K562 (cell line): Measurements from ENCODE around the gene PSMC3IP. TPM values are rescaled to one million over a fixed set of nuclear protein-coding genes. Genes with fewer than 3 reads are reported as not detected.

Source experiments
- ARHGAP35 ChIP-seq: fragments of 450-650 bp; IDR thresholded peaks from 2 replicates; pipeline ENCODE4 v1.6.1; 2018; ENCODE audit not compliant: partially characterized antibody
- CCAR2 ChIP-seq: fragments of 200-400 bp; formaldehyde crosslinking; IDR thresholded peaks from 2 replicates; pipeline ENCODE4 v1.6.1; 2017; ENCODE audit warnings: mild to moderate bottlenecking, low read depth, low read length
- HDAC2 ChIP-seq: fragments of 450-650 bp; IDR thresholded peaks from 2 replicates; pipeline ENCODE4 v1.6.1; 2016; ENCODE audit warnings: mild to moderate bottlenecking
- HMGXB4 ChIP-seq: sonication (generic); formaldehyde crosslinking; IDR thresholded peaks from 2 replicates; pipeline ENCODE4 v1.8.1; 2023; ENCODE audit warnings: mild to moderate bottlenecking, missing genetic modification reagents
- NFYB ChIP-seq: IDR thresholded peaks from 2 replicates; pipeline ENCODE4 v1.6.1; 2011; ENCODE audit warnings: mild to moderate bottlenecking, moderate library complexity; ENCODE audit not compliant: insufficient read length; ENCODE audit errors: extremely low read depth
- NKRF ChIP-seq: fragments of 450-650 bp; IDR thresholded peaks from 2 replicates; pipeline ENCODE4 v1.6.1; 2016; ENCODE audit warnings: borderline replicate concordance
- SIN3A ChIP-seq, 2 experiments: fragments of 150-350 bp in 1 of 2; IDR thresholded peaks; 2 replicates each; pipeline ENCODE4 v1.6.1; 2011 to 2016; ENCODE audit warnings: borderline replicate concordance in 2 of 2, low read depth in 2 of 2, low read length in 2 of 2, mild to moderate bottlenecking in 2 of 2, moderate library complexity in 2 of 2; ENCODE audit not compliant: control insufficient read depth in 1 of 2
- SMAD2 ChIP-seq: fragments of 150-350 bp; IDR thresholded peaks from 2 replicates; pipeline ENCODE4 v1.6.1; 2014; ENCODE audit warnings: low read depth, mild to moderate bottlenecking, low read length
- ZBTB43 ChIP-seq: sonication (generic); formaldehyde crosslinking; IDR thresholded peaks from 2 replicates; pipeline ENCODE4 v1.8.0; 2023; ENCODE audit warnings: mild to moderate bottlenecking, missing genetic modification reagents
- ZBTB5 ChIP-seq: fragments of 450-650 bp; IDR thresholded peaks from 2 replicates; pipeline ENCODE4 v1.6.1; 2017; ENCODE audit warnings: antibody characterized with exemption
- ZEB2 ChIP-seq: fragments of 450-650 bp; IDR thresholded peaks from 2 replicates; pipeline ENCODE4 v1.6.1; 2016
- ZNF133 ChIP-seq: fragments of 250-450 bp; sonication (Bioruptor Pico); IDR thresholded peaks from 2 replicates; pipeline ENCODE4 v1.4.0; 2020; ENCODE audit warnings: mild to moderate bottlenecking
- polyA plus RNA-seq, 8 experiments: library from polyadenylated mRNA; depleted of rRNA in 4 of 8; stranded (reverse) in 5 of 8; unstranded in 3 of 8; fragments of >200 nt; fragmentation: Nextera tagmentation in 2 of 8; fragmentation: Illumina TruSeq in 1 of 8; extraction: Ambion mirVana in 2 of 8; extraction: Trizol in 1 of 8; gene quantifications; 2 replicates each; pipeline versions ENCODE4 v1.2.1 to v1.2.3, GENCODE V29; 2011 to 2014; ENCODE audit warnings: inconsistent platforms in 1 of 8, missing spikeins in 1 of 8
- total RNA-seq, 7 experiments: library from RNA; depleted of rRNA in 6 of 7; stranded (reverse); fragments of >200 nt in 6 of 7; fragmentation: Illumina TruSeq in 2 of 7; extraction: Trizol in 2 of 7; gene quantifications; 2 replicates each; pipeline versions ENCODE4 v1.2.1 to v1.2.3, GENCODE V29; 2011 to 2021; ENCODE audit warnings: low replicate concordance in 1 of 7
- TF ChIP-seq, protein P1 (sequence below): IDR thresholded peaks from 3 replicates; pipeline ENCODE4 v1.6.1; 2011; ENCODE audit warnings: borderline replicate concordance, mild to moderate bottlenecking; ENCODE audit not compliant: insufficient read length, insufficient read depth
- TF ChIP-seq, protein P2 (sequence below), 2 experiments: fragments of 200-800 bp in 1 of 2; sonication (Bioruptor generic) in 1 of 2; sonication (generic) in 1 of 2; formaldehyde crosslinking in 1 of 2; IDR thresholded peaks in 1 of 2; conservative IDR thresholded peaks in 1 of 2; 2 replicates each; pipeline versions ENCODE4 v1.5.0 to v1.6.1; 2016 to 2020; ENCODE audit warnings: missing compliant biosample characterization in 1 of 2, missing genetic modification characterization in 1 of 2, missing genetic modification reagents in 1 of 2
- TF ChIP-seq, protein P3 (sequence below): sonication (generic); formaldehyde crosslinking; IDR thresholded peaks from 2 replicates; pipeline ENCODE4 v1.8.1; 2022; ENCODE audit warnings: missing genetic modification reagents

The PSMC3IP gene
- total and polyA plus RNA-seq, 9 of the 15 experiments (the other 6 are each of a cell fraction or from before 2014, with no cell fraction given), result 13.8 to 65.6 (median 32.8) TPM

DNA sequence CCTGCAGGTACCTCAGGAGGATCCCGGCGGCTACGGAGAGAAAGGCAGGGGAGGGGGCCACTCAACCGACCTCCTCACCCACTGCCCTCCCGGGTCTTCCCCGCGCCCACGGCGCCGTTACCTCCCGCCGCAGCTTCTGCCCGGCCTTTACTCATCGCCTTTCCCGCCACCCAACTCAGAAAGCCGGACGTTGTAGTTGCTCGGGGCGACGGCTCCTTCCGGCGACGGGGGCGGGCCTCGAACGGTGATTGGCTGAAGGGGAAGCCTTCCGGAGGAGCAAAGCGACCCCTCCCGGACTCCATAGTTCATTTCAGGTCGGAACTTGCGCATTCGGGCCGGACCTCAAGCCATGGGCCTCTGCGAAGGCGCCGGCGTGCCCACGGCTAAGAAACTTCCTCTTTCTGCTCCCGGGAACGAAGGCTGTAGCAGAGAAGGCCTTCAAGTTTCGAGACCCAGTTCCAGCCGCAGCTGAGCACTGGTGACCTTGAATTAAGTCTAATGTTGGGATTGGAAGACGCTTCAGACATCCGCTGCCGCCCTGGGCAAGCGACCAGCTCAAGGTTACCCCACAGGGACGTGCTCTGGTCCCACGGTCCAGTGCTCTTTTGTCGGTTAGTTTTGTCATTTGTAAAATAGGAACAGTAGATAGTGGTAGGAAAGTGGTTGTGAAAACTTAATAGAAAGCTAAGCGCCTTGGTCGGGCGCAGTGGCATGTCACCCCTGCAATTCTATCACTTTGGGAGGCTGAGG lies at the start of gene PSMC3IP (continued):
- no peak for TF ChIP-seq HMGXB4 (CRISPR knock-in tag)
- TF ChIP-seq CCAR2, result no peak
- TF ChIP-seq ZBTB43 (CRISPR knock-in tag), result no peak
- TF ChIP-seq ZNF133 (CRISPR knock-in tag), result no peak
- TF ChIP-seq, protein P1, sequence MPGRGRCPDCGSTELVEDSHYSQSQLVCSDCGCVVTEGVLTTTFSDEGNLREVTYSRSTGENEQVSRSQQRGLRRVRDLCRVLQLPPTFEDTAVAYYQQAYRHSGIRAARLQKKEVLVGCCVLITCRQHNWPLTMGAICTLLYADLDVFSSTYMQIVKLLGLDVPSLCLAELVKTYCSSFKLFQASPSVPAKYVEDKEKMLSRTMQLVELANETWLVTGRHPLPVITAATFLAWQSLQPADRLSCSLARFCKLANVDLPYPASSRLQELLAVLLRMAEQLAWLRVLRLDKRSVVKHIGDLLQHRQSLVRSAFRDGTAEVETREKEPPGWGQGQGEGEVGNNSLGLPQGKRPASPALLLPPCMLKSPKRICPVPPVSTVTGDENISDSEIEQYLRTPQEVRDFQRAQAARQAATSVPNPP, result no peak
- TF ChIP-seq ZBTB5, result no peak
- TF ChIP-seq NKRF, result peak; percentile 75; the same call in 1 of the 2 replicates
- TF ChIP-seq ARHGAP35, result no peak
- TF ChIP-seq HDAC2, result peak; percentile 75; the same call in 1 of the 2 replicates
- TF ChIP-seq, protein P2, sequence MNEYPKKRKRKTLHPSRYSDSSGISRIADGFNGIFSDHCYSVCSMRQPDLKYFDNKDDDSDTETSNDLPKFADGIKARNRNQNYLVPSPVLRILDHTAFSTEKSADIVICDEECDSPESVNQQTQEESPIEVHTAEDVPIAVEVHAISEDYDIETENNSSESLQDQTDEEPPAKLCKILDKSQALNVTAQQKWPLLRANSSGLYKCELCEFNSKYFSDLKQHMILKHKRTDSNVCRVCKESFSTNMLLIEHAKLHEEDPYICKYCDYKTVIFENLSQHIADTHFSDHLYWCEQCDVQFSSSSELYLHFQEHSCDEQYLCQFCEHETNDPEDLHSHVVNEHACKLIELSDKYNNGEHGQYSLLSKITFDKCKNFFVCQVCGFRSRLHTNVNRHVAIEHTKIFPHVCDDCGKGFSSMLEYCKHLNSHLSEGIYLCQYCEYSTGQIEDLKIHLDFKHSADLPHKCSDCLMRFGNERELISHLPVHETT (CRISPR knock-in tag; conservative IDR thresholded peaks at IDR 0.05 in 1 of 2, IDR thresholded peaks at IDR 0.05 in 1 of 2), result no peak; a peak in 1 of 4 replicates
- no peak for TF ChIP-seq SMAD2
- no peak for TF ChIP-seq ZEB2
- peak; percentile 78; a peak in 2 of 4 replicates for TF ChIP-seq SIN3A (IDR thresholded peaks at IDR 0.05; ENCODE audit: borderline replicate concordance in 2 of 2, control insufficient read depth in 1 of 2, low read depth in 2 of 2, low read length in 2 of 2)
- peak; percentile 95 for TF ChIP-seq NFYB
- TF ChIP-seq, protein P3, sequence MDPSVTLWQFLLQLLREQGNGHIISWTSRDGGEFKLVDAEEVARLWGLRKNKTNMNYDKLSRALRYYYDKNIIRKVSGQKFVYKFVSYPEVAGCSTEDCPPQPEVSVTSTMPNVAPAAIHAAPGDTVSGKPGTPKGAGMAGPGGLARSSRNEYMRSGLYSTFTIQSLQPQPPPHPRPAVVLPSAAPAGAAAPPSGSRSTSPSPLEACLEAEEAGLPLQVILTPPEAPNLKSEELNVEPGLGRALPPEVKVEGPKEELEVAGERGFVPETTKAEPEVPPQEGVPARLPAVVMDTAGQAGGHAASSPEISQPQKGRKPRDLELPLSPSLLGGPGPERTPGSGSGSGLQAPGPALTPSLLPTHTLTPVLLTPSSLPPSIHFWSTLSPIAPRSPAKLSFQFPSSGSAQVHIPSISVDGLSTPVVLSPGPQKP (CRISPR knock-in tag), result no peak
